Progenitor cell of endocrine pancreas (in vitro differentiated cells): ENCODE results near the gene KIAA1328. TPM values are rescaled to one million over a fixed set of nuclear protein-coding genes. Genes with fewer than 3 reads are reported as not detected.

Source experiments
- DNase-seq: peaks from one replicate; pipeline ENCODE4 v3.0.0; 2021; ENCODE audit warnings: low spot score; ENCODE audit not compliant: unreplicated experiment
- H3K27ac Mint-ChIP-seq: 2 replicates; pipeline ENCODE4 v1.8.0; 2021; ENCODE audit warnings: mild to moderate bottlenecking, moderate library complexity, mixed read lengths
- H3K27me3 Mint-ChIP-seq: 2 replicates; pipeline ENCODE4 v1.8.0; 2021; ENCODE audit warnings: mixed read lengths
- H3K36me3 Mint-ChIP-seq: 2 replicates; pipeline ENCODE4 v1.8.0; 2022; ENCODE audit warnings: mixed read lengths; ENCODE audit not compliant: insufficient read depth
- H3K4me1 Mint-ChIP-seq: 2 replicates; pipeline ENCODE4 v1.8.0; 2021; ENCODE audit warnings: low read depth, mixed read lengths
- H3K4me3 Mint-ChIP-seq: 2 replicates; pipeline ENCODE4 v1.8.0; 2021; ENCODE audit warnings: low read depth, mild to moderate bottlenecking, moderate library complexity, mixed read lengths
- H3K9me3 Mint-ChIP-seq: 2 replicates; pipeline ENCODE4 v1.8.0; 2021; ENCODE audit warnings: low read depth, mixed read lengths
- CTCF ChIP-seq: fragments of 200-600 bp; sonication (generic); IDR thresholded peaks from one replicate; pipeline ENCODE4 v1.5.0; 2021; ENCODE audit warnings: antibody characterized with exemption, mild to moderate bottlenecking; ENCODE audit not compliant: unreplicated experiment
- total RNA-seq: library from RNA; stranded (reverse); gene quantifications from 2 replicates; pipeline ENCODE4 v1.2.1, GENCODE V29; 2021

Gene KIAA1328
- total RNA-seq, 1 donor from 2014 or later = 12.4 TPM

GRCh38 chr18:36953047-36953446 lies 124.1 kb downstream of the KIAA1328 start:
- H3K9me3 Mint-ChIP-seq = no peaks in the 10 kb centered on the region
- no peak overlapping the region for H3K27ac Mint-ChIP-seq
- H3K4me3 Mint-ChIP-seq = no peak overlapping the region
- peaks cover 3% of the 10 kb centered on the region for H3K36me3 Mint-ChIP-seq
- DNase-seq = no peak
- no peaks in the 10 kb centered on the region for H3K27me3 Mint-ChIP-seq
- peaks cover 5% of the 10 kb centered on the region for H3K4me1 Mint-ChIP-seq
- TF ChIP-seq CTCF = no peak

- Mint-ChIP-seq H3K4me1 (peaks cover 9% of the 10 kb centered on the region), H3K36me3 (peaks cover 21% of the 10 kb centered on the region), H3K9me3 (peaks cover 6% of the 10 kb centered on the region), H3K27me3 (no peaks in the 10 kb centered on the region), H3K4me3 (no peak overlapping the region), H3K27ac (no peak overlapping the region)
- TF ChIP-seq CTCF = no peak
- no peak for DNase-seq
Observed at GRCh38 chr18:36960038-36960437, 131.1 kb downstream of the KIAA1328 start.

- no peak for DNase-seq
- Mint-ChIP-seq H3K27ac (no peak overlapping the region), H3K4me3 (no peak overlapping the region), H3K9me3 (peaks cover 18% of the 10 kb centered on the region), H3K27me3 (no peaks in the 10 kb centered on the region), H3K36me3 (peaks cover 33% of the 10 kb centered on the region), H3K4me1 (peaks cover 9% of the 10 kb centered on the region)
- no peak for TF ChIP-seq CTCF
Observed at GRCh38 chr18:36963464-36963863, 134.5 kb downstream of the KIAA1328 start.

GRCh38 chr18:36974686-36975085 lies 145.8 kb downstream of the KIAA1328 start:
- peaks cover 14% of the 10 kb centered on the region for H3K9me3 Mint-ChIP-seq
- no peak for DNase-seq
- TF ChIP-seq CTCF = no peak
- no peaks in the 10 kb centered on the region for H3K4me1 Mint-ChIP-seq
- H3K4me3 Mint-ChIP-seq = no peak overlapping the region
- H3K27me3 Mint-ChIP-seq = no peaks in the 10 kb centered on the region
- H3K36me3 Mint-ChIP-seq = peaks cover 6% of the 10 kb centered on the region
- H3K27ac Mint-ChIP-seq = no peak overlapping the region

GRCh38 chr18:36977121-36977520 lies 148.2 kb downstream of the KIAA1328 start:
- no peak overlapping the region for H3K27ac Mint-ChIP-seq
- no peaks in the 10 kb centered on the region for H3K27me3 Mint-ChIP-seq
- no peak for TF ChIP-seq CTCF
- DNase-seq = no peak
- no peaks in the 10 kb centered on the region for H3K4me1 Mint-ChIP-seq
- peaks cover 2% of the 10 kb centered on the region for H3K36me3 Mint-ChIP-seq
- no peak overlapping the region for H3K4me3 Mint-ChIP-seq
- no peaks in the 10 kb centered on the region for H3K9me3 Mint-ChIP-seq
